Stimulated activated CD4-positive, alpha-beta T cell treated with anti-CD3 and anti-CD28 coated beads, Interleukin-4, amount 100 ng/mL, for 1 hour (primary cell): Measurements from ENCODE around the gene STIMATE.

Source experiments
- DNase-seq: peaks from one replicate; pipeline ENCODE4 v3.0.0-alpha.2; 2020

STIMATE gene

GRCh38 chr3:52811452-52812011 lies 85.8 kb downstream of the STIMATE start:
- no peak for DNase-seq

- DNase-seq = no peak
Measured at GRCh38 chr3:52810923-52811322, 86.4 kb downstream of the STIMATE start.

GRCh38 chr3:52809662-52810377 lies 87.5 kb downstream of the STIMATE start:
- no peak for DNase-seq

GRCh38 chr3:52809149-52809548 lies 88.2 kb downstream of the STIMATE start:
- no peak for DNase-seq

- DNase-seq = no peak
Measured at GRCh38 chr3:52805270-52806039, 91.9 kb downstream of the STIMATE start.

- no peak for DNase-seq
Measured at GRCh38 chr3:52801839-52802238, 95.5 kb downstream of the STIMATE start.

GRCh38 chr3:52800079-52800478 lies 97.3 kb downstream of the STIMATE start:
- no peak for DNase-seq

GRCh38 chr3:52798978-52799476 lies 98.3 kb downstream of the STIMATE start:
- DNase-seq = no peak

- DNase-seq = no peak
Measured at GRCh38 chr3:52798376-52798977, 98.9 kb downstream of the STIMATE start.

GRCh38 chr3:52796411-52796810 lies 100.9 kb downstream of the STIMATE start:
- no peak for DNase-seq

- no peak for DNase-seq
Measured at GRCh38 chr3:52795298-52795900, 101.9 kb downstream of the STIMATE start.

GRCh38 chr3:52794612-52795099 lies 102.7 kb downstream of the STIMATE start, which contains the start of gene ITIH3:
TSS of gene ITIH3 (plus strand) at chr3:52794796. CDS start at chr3:52794804, 8 bp downstream.
- no peak for DNase-seq

- no peak for DNase-seq
Measured at GRCh38 chr3:52793702-52794611, 103.4 kb downstream of the STIMATE start.

GRCh38 chr3:52792961-52793695 lies 104.2 kb downstream of the STIMATE start:
- no peak for DNase-seq

GRCh38 chr3:52792413-52792812 lies 104.9 kb downstream of the STIMATE start:
- DNase-seq = no peak

- DNase-seq = no peak
Measured at GRCh38 chr3:52791928-52792327, 105.4 kb downstream of the STIMATE start.

GRCh38 chr3:52791366-52791765 lies 106.0 kb downstream of the STIMATE start:
- no peak for DNase-seq

- DNase-seq = no peak
Measured at GRCh38 chr3:52790741-52791140, 106.6 kb downstream of the STIMATE start.

GRCh38 chr3:52790337-52790736 lies 107.0 kb downstream of the STIMATE start:
- no peak for DNase-seq

GRCh38 chr3:52789746-52790040 lies 107.7 kb downstream of the STIMATE start:
- DNase-seq = no peak
